ENCODE results near the gene NCAPD2. TPM values are rescaled to one million over a fixed set of nuclear protein-coding genes. Genes with fewer than 3 reads are reported as not detected.

NCAPD2 gene
- total RNA-seq, 1 experiment from 2014 or later = 114 TPM

GRCh38 chr12:6569312-6569711 lies 75.4 kb downstream of the NCAPD2 start:
- Histone ChIP-seq H3K79me1 (ENCODE audit: insufficient read depth, low read depth, low read length, poor library complexity, severe bottlenecking) (peaks cover 3% of the 10 kb centered on the region), H3K9me3 (ENCODE audit: control insufficient read depth, low read depth, low read length) (no peaks in the 10 kb centered on the region), H2BK20ac (ENCODE audit: low read depth, low read length, poor library complexity, severe bottlenecking) (no peak overlapping the region), H3K14ac (ENCODE audit: insufficient read depth, low read length) (no peak overlapping the region; the same call in 1 of the 2 replicates), H3K56ac (ENCODE audit: insufficient read length, low read depth, low read length) (no peak overlapping the region), H2BK12ac (ENCODE audit: insufficient read length, low read depth, low read length) (peak overlapping the region; percentile 14), H3K79me2 (ENCODE audit: insufficient read depth, low read length) (peaks cover 7% of the 10 kb centered on the region; the same call in 1 of the 2 replicates), H3K23ac (ENCODE audit: insufficient read length, low read depth, low read length) (no peak overlapping the region), H4K5ac (ENCODE audit: insufficient read length, low read depth, low read length) (no peak overlapping the region), H3K27me3 (ENCODE audit: insufficient read depth, low read length) (no peaks in the 10 kb centered on the region), H3K23me2 (ENCODE audit: insufficient read length, low read depth, low read length, poor library complexity, severe bottlenecking) (peaks cover 8% of the 10 kb centered on the region), H4K8ac (replicated peaks; ENCODE audit: insufficient read length, low read depth, low read length) (no peak overlapping the region), H3K4me2 (ENCODE audit: insufficient read depth, insufficient read length, low read length) (no peak overlapping the region), H3K18ac (ENCODE audit: insufficient read length, low read depth, low read length) (no peak overlapping the region), H2BK5ac (ENCODE audit: insufficient read length, low read length) (no peak overlapping the region), H3K27ac (ENCODE audit: insufficient read length, low read depth, low read length) (no peak overlapping the region), H3T11ph (ENCODE audit: low read length) (no peak overlapping the region), H2AK5ac (ENCODE audit: insufficient read length, low read length) (no peak overlapping the region), H3K4ac (ENCODE audit: low read depth, low read length) (no peak overlapping the region), H2AFZ (ENCODE audit: low read length) (no peak overlapping the region), H2BK15ac (ENCODE audit: low read depth, low read length) (no peak overlapping the region), H3K4me1 (ENCODE audit: insufficient read depth, low read length) (peaks cover 2% of the 10 kb centered on the region; the same call in 1 of the 2 replicates), H4K20me1 (ENCODE audit: control insufficient read depth, insufficient read depth, insufficient read length) (no peaks in the 10 kb centered on the region), H2BK120ac (ENCODE audit: low read depth, low read length, poor library complexity, severe bottlenecking) (no peak overlapping the region), H3K9ac (ENCODE audit: extremely low read depth, insufficient read length, low read length) (no peak overlapping the region), H4K91ac (ENCODE audit: insufficient read length, low read depth, low read length) (no peak overlapping the region)
- no peak for DNase-seq
- Mint-ChIP-seq H3K27ac (peak overlapping the region in 1 of 3 experiments; percentile 81; a peak in 2 of 7 replicates), H3K4me3 (peak overlapping the region; percentile 100), H3K4me1 (peaks cover 13 to 17% of the 10 kb centered on the region in 2 experiments), H3K27me3 (ENCODE audit: low read depth) (peaks cover 1% of the 10 kb centered on the region; the same call in 1 of the 2 replicates), H3K9me3 (no peaks in the 10 kb centered on the region), H3K36me3 (ENCODE audit: insufficient read depth in 1 of 3, low read depth in 3 of 3) (peaks cover 56 to 90% (median 70%) of the 10 kb centered on the region in 3 experiments)
- TF ChIP-seq, protein P1, sequence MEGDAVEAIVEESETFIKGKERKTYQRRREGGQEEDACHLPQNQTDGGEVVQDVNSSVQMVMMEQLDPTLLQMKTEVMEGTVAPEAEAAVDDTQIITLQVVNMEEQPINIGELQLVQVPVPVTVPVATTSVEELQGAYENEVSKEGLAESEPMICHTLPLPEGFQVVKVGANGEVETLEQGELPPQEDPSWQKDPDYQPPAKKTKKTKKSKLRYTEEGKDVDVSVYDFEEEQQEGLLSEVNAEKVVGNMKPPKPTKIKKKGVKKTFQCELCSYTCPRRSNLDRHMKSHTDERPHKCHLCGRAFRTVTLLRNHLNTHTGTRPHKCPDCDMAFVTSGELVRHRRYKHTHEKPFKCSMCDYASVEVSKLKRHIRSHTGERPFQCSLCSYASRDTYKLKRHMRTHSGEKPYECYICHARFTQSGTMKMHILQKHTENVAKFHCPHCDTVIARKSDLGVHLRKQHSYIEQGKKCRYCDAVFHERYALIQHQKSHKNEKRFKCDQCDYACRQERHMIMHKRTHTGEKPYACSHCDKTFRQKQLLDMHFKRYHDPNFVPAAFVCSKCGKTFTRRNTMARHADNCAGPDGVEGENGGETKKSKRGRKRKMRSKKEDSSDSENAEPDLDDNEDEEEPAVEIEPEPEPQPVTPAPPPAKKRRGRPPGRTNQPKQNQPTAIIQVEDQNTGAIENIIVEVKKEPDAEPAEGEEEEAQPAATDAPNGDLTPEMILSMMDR (conservative IDR thresholded peaks at IDR 0.05) = no peak
- no CpG with 5 or more reads among the region's 12 CpGs for WGBS (ENCODE audit: extremely low coverage, insufficient read length, low lambda C conversion rate)

All from H9 (cell line).